Measurements from ENCODE around the gene NEO1.

GRCh38 chr15:73305331-73306211 lies 253.3 kb downstream of the NEO1 start:
- TF ChIP-seq, protein P1, sequence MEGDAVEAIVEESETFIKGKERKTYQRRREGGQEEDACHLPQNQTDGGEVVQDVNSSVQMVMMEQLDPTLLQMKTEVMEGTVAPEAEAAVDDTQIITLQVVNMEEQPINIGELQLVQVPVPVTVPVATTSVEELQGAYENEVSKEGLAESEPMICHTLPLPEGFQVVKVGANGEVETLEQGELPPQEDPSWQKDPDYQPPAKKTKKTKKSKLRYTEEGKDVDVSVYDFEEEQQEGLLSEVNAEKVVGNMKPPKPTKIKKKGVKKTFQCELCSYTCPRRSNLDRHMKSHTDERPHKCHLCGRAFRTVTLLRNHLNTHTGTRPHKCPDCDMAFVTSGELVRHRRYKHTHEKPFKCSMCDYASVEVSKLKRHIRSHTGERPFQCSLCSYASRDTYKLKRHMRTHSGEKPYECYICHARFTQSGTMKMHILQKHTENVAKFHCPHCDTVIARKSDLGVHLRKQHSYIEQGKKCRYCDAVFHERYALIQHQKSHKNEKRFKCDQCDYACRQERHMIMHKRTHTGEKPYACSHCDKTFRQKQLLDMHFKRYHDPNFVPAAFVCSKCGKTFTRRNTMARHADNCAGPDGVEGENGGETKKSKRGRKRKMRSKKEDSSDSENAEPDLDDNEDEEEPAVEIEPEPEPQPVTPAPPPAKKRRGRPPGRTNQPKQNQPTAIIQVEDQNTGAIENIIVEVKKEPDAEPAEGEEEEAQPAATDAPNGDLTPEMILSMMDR (optimal IDR thresholded peaks at IDR 0.05 in 1 of 3, IDR thresholded peaks at IDR 0.05 in 1 of 3, conservative IDR thresholded peaks at IDR 0.05 in 1 of 3; ENCODE audit: extremely low read depth in 1 of 3, insufficient read depth in 2 of 3, low read length in 3 of 3), result peak; percentile 58 to 87 (median 80)
- TF ChIP-seq EZH2 (IDR thresholded peaks at IDR 0.05; ENCODE audit: low read length), result no peak

Data from keratinocyte (primary cell).